Measurements from ENCODE around the gene DUSP16.
"Not testable (repeated sequence)": the region's sequence is repeated elsewhere in the genome, so short reads cannot be mapped to it uniquely, and the experiment has no call there.

The DUSP16 gene

GRCh38 chr12:12519354-12519998 lies 43.2 kb downstream of the DUSP16 start:
- no peak for DNase-seq

GRCh38 chr12:12518919-12519318 lies 43.7 kb downstream of the DUSP16 start:
- DNase-seq: no peak

- DNase-seq: no peak
These were observed 44.2 kb downstream of the DUSP16 start for GRCh38 chr12:12518464-12518845.

- DNase-seq: no peak
These were observed 49.2 kb downstream of the DUSP16 start for GRCh38 chr12:12513416-12514006.

GRCh38 chr12:12511895-12512711 lies 50.6 kb downstream of the DUSP16 start:
- DNase-seq: no peak

- no peak for DNase-seq
These were observed 51.5 kb downstream of the DUSP16 start for GRCh38 chr12:12511021-12511783.

GRCh38 chr12:12510551-12510950 lies 52.1 kb downstream of the DUSP16 start:
- no peak for DNase-seq

GRCh38 chr12:12510141-12510540 lies 52.5 kb downstream of the DUSP16 start:
- no peak for DNase-seq

- no peak for DNase-seq
These were observed 54.1 kb downstream of the DUSP16 start for GRCh38 chr12:12508612-12509011.

- DNase-seq: no peak
These were observed 55.5 kb downstream of the DUSP16 start for GRCh38 chr12:12507121-12507520.

- no peak for DNase-seq
These were observed 56.2 kb downstream of the DUSP16 start for GRCh38 chr12:12506496-12506890.

- DNase-seq: no peak
These were observed 56.8 kb downstream of the DUSP16 start for GRCh38 chr12:12505544-12506495.

- DNase-seq: peak; percentile 53
These were observed 59.1 kb downstream of the DUSP16 start for GRCh38 chr12:12503384-12504078.

GRCh38 chr12:12502815-12503151 lies 59.9 kb downstream of the DUSP16 start:
- DNase-seq: peak; percentile 19

GRCh38 chr12:12502130-12502814 lies 60.4 kb downstream of the DUSP16 start:
- DNase-seq: not testable (repeated sequence)

- DNase-seq: no peak
These were observed 61.5 kb downstream of the DUSP16 start for GRCh38 chr12:12501121-12501520.

- DNase-seq: no peak
These were observed 62.6 kb downstream of the DUSP16 start for GRCh38 chr12:12499909-12500604.

GRCh38 chr12:12498210-12498609 lies 64.5 kb downstream of the DUSP16 start:
- DNase-seq: no peak

- no peak for DNase-seq
These were observed 67.1 kb downstream of the DUSP16 start for GRCh38 chr12:12495536-12495935.

- no peak for DNase-seq
These were observed 70.1 kb downstream of the DUSP16 start for GRCh38 chr12:12492547-12492946.

All from CD4-positive, alpha-beta T cell treated with Interleukin-6 for 4 hours (primary cell).